Occipital lobe (tissue), 2 donors: ENCODE results near the gene NAP1L4. TPM values are rescaled to one million over a fixed set of nuclear protein-coding genes. Genes with fewer than 3 reads are reported as not detected.
"Not testable (repeated sequence)": the region's sequence is repeated elsewhere in the genome, so short reads cannot be mapped to it uniquely, and the experiment has no call there.

Source experiments
- DNase-seq: peaks from one replicate; lab custom pipeline; 2025; lab: John Stamatoyannopoulos, UW
- total RNA-seq: library from RNA; depleted of rRNA; stranded (reverse); fragments of >200 nt; gene quantifications from one replicate; pipeline ENCODE4 v1.2.3, GENCODE V29; 2014

Gene NAP1L4
- total RNA-seq, 1 donor from 2014 or later = 207 TPM

DNA sequence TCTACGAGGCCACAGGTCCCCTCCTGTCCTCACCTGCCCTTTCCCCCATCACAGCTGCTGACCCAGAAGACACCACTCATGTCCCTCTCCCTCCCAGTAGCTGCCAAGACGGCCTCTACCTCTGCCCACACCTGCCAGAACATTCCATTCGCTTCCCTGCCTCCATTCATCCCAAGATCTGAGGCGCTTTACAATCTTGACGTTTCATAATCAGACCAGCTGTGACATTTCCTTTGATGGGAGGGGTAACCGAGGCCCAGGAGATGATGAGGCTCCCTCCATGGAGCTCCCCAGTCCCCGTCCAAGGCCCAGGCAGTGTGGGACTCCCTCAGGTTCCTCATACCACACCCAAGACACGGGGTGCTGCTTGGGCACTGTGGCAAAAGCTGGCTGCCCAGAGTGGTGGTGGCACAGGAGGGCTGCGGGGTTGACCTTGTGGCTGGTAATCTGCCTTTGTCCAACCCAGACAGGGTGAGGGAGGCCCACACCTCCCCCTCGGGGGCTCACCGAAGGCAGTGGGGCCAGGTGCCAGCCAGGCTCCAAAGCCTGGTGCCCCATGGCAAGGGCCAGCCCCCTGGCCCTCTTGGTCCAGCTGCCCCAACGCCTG is 80.2 kb downstream of the NAP1L4 start:
- DNase-seq = no peak

DNA sequence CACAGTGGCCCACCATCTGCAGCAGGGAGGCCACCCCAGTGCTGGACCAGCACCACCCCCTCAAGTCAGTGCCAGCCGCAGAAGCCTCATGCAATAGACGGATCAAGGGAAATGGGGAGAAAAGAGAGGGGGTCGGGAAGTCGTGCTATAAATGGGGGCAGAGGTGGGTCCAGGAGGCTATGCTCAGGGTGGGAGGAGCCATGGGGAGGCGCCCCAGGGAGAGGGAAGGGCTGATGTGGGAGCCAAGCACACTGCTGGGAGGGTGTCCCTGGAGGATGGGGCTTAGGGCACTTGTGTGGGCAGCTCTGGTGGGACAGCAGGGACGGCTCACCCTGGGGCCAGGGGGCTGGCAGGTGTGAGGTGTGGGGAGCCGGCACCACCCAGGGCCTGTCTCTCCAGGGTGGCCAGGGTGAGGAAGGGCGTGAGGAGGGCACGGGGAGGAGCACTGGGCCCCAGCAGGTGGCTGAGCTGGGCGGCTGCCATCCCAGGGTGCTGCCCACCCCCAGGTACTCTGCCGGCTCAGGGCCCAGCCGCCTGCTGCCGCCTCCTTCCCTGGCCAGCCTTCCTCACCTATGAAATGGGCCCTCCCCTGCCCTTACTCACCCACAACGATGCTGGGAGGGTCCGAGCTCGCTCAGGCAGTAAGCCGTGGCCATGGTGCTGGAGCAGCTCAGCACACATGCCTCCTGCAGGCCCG is 80.9 kb downstream of the NAP1L4 start:
- no peak for DNase-seq

DNA sequence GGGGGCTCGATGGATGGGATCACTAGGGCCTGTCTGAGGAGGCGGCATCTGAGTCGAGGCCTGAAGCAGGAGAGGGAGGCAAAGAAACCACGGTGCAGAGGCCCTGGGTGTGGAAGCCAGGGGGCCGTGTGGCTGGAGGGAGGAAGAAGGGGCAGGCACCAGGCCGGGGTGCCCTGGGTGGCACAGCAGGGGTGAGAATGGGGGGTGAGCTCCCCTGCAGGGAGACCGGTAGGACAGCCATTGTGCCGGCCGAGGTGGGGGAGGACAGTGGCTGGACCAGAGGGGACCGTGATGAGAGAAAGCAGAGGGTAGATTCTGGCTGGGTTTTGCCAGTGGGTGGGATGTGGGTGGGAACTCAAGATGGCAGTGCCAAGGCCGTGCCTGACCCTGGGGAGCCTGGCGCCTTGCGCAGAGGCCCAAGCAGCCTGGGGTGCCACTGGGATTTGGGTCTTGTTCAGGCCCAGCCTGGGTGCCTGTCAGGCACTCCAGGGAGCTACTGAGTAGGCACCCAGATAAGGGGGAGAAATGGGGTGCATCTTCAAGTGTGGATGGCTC is 81.7 kb downstream of the NAP1L4 start:
- no peak for DNase-seq

DNA sequence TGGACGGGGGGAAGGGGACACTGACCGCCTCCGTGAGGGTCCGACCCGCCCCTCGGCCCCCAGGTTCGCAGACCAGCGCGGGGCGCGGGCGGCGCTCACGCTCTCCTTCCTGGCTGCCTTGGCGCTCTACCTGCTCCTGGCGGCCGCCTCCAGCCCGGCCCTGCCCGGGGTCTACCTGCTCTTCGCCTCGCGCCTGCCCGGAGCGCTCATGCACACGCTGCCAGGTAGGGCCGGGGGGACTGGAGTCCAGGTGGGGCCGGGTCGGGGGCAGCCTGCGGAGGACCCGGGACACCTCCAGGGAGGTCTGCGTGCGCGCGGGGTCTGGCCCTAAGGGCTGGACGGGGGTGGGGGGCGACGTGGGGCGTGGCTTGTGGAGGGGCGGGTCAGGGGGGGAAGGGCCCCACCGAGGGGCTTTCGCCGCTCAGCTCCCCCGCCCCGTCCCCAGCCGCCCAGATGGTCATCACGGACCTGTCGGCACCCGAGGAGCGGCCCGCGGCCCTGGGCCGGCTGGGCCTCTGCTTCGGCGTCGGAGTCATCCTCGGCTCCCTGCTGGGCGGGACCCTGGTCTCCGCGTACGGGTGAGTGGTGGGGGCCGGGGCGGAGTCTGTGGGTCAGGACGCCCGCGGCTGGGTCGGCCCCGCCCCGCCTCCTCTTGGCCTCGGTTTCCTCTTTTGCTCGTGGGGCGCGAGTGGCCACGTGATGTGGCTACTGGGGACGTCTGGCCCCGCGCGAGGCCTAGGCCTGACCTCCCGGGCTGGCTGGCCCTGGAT is 82.8 kb downstream of the NAP1L4 start:
- DNase-seq = no peak

DNA sequence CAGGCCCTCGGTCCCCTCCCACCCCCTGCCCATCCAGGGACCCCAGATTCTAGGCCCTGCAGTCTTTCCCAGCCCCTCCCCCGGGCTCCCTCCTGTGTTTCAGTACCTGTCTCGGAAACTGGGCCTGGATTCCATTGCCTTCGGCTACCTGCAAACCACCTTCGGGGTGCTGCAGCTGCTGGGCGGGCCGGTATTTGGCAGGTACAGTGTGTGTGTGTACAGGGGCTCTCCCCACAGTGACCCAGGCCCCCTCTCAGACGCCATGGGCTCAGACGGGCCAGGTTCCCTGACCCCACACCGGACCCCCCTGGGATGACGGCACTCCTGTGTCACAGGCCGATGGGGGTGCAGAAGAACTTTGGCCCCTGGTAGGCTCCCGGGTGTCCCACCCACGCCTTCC is 84.0 kb downstream of the NAP1L4 start:
- DNase-seq = no peak

DNA sequence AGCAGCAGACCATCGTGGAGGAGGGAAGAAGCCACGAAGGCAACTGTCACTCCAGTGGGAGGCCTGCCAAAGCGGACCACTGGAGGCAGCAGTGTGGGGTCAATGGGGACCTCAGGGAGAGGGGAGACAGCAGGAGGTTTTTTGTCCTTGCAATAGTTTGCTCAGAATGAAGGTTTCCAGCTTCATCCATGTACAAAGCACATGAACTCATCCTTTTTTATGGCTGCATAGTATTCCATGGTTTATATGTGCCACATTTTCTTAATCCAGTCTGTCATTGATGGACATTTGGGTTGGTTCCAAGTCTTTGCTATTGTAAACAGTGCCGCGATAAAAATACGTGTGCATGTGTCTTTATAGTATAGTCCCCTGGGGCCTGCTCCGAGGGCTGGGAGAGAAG is 86.8 kb downstream of the NAP1L4 start:
- DNase-seq = not testable (repeated sequence)

DNA sequence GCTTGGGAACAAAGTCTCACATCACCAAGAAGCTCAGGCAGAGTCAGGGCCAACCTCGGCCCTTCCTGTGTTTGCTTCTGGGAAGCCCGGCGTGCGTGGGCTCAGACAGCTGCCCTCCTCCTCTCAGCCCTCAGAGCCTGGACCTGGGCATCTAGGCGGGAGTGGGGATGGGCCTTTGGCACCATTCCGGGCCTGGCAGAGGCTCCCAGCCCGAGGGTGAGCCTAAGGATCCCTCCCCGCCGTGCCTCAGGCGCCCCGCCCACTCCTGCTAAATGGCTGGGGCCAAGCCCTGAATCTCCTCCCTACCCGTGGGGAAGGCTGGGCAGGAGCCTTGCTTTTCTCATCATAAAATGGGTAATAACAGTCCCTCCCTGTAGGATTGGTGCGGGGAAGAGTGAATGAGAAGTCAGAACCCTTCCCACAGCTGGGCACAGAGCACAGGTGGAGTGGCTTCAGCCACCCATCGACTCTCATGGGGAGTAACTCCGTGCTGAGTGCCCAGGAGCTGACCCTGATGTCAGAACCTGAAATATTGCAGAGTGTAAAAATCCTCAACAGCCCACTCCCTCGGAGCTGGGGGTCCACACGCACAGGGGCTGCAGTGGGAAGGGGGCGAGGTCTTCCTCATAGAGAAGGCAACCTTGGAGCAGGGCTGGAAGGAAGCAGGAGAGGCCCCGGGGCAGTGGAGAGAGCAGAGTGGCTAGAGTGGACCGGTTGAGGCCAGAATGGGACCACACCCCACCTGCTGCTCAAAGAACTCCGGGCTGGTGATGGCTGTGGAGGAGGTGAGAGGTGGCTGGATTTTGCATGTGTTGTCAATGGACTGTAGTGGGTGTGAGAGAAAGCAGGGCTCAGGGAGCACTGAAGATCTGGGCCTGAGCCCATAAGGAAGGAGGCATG is 87.7 kb downstream of the NAP1L4 start:
- DNase-seq = no peak

DNA sequence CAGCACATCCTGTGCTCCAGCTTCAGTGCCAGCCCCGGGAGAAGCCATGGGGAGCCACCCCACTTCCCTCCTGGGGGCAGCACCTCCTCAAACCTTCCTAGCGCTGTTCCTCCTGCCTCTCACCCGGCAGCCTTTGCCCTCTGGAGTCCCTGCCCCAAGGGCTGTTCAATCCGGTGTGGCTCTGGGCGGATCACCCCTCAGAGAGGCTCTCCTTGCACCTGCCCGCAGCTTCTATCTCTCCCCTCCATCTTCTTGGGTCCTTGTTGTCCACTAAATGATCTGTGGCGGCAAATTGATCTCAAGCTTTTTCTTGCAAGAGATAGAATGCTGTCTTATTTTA is 88.5 kb downstream of the NAP1L4 start:
- DNase-seq = no peak

DNA sequence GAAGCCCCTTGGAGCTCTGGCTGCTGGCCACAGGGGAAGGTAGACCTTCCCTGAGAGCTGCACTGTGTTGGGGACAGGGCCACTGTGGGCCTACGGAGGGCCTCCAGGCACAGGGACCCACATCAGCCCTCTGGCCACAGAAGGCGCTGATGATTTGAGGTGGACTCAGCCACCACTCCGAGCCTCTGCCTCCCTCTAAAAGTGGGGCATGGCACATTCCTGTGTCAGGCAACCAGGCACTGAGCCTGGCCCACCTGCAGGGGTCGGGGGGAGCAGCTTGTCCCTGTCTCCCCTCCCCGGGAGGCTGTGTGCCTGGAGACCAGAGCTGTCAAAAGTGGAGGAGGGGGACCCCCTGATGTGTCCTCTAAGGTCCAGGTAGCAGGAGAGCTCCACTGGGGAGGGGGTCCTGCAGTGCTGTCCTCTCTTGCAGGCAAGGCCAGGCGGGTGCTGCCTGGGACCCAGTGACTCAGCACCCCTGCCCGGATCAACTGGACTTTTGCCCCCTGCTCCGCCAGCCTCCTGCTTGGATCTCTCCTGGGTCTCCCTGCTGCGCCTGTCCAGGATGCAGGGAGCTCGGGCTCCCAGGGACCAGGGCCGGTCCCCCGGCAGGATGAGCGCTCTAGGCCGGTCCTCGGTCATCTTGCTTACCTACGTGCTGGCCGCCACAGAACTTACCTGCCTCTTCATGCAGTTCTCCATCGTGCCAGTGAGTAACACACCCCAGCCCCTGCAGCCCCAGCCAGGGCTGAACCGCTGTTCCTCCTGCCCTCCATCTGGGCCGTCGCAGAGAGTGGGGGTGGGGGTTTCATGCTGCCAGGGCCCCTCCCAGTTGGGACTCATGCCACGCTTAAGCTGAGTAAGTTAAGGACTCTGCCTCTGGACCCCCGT is 89.1 kb downstream of the NAP1L4 start:
- DNase-seq = no peak

DNA sequence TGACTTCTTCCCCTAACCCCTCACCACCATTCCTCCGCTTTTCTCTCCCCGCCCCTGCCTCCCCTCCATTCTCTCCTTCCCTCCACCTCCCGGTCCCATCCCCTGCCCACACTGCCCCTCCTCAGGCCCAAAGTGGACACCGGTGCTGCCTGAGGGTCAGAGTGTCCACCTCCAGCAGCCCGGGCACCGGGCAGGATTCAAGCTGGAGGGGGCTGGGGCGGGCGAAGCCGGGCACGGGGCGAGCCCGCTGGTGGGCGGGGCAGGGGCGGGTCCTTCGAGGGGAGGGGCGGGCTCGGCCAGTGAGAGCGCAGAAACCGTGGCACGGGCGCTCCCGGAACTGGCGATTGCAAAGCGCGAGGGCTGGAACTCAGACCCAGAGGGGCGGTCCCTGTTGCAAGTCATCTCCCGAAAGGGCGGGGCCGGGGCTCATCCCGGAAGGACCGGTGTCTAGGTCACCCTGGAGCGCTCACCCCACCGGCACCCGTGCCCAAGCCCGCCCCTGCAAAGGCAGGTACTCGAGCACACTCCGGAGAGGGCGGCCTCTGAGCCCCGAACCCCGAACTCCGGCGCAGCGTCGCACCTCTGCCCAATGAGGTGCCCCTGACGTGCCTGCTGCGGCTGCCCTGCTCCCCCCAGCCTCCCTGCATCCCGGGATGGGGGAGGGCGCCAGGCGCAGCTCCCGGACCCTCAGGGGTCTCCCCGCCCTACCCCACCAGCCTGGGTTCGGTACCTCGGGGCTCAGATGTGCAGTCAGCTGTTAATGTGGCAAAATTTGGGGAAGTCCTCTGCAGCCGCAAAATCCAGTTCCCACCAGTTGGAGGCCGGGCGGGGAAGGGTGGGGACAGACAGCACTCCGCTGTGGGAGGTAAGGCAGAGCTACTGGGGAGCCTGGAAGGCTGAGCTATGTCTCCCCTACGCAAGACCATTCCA is 90.0 kb downstream of the NAP1L4 start:
- peak; percentile 68 for DNase-seq

DNA sequence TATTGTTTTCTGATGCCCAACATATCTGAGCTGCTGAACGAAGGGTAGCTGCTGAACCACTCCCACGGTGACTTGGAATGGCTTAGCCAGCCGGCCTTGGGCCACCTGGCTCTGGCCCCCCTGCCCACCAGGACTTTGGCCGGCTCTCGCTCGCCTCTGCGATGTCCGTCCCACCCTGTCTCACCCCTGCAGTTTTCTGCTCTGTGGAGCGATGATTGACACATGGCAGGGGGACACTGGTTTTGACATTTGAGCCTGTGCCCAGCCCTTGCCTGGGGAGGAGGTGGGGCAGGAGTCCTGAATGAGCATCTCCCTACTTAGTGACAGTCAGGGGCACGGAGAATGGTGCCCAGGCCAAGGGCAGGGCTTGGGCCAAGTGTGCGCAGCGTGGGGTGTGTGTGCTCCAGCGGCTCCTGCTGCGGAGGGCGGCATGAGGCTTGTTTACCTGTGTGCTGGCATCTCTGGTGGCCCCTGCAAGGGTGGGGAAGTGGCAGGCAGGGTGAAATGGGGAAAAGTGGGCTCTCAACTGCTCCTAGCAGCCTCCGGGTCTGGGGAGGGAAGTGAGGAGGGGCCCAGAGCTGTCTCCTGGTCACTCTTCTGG is 90.8 kb downstream of the NAP1L4 start:
- no peak for DNase-seq

DNA sequence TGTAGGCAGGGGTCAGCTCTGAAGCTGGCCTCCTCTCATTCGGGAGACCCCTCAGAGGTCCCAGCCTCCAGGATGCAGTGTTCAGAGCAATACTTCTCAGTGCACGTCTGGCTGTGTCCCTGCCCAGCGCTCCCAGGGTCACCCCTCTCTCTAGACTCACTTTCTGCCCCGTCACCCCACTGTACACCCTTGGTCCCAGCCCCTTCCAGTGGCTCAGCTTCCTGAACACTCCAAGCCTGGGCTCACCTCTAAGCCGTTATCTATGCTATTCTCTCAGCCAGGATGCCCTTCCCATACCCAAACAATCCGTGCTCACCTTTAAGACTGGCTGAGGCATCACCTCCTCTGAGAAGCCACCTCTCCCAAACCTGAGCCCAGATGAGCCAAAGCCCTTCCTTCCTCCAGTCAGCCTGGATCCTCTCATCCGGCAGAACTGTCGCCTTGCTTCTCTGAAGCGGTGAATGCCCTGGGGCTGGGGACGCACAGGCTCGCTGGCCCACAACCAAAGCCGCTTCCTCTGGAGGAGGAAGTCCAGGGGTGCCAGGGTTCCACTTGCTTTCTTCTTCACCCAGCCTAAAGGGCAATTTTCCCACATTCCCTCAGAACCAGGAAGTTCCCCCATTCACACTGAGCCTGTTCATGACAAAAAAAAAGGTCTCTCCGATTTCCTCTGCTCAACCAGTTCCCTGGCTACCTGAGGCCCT is 92.9 kb downstream of the NAP1L4 start:
- DNase-seq = no peak

DNA sequence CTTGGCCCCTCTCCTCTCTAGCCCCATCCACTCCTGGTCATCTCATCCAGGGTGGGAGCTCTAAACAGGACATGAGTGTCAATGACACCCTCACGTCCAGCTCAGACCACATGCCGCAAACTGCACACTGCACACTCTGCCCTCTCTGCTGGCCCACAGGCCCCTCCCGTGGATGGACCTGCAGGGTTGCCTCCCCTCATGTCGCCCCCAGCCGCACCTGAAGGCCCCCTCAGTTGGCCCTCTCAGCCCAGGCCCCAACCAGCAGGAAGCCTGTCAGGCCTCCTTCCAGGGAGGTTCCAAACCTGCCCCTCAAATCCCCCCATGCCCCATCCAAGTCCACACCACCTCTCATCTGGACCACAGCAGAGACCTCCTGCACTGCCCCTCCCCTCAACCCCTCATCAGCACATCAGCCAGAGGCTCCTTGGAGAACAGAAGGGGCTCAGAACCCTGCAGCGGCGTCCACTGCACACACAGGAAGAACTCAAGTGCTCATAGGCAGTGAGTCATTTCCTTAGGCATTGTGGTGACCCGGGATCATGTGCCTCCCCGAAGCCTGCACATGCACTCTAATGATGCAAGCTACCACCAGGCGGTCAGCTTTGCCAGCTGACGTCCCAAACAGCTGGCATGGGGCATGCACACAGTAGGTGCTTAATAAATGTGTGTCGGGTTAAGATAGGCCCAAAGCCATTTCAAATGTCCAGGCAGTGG is 93.6 kb downstream of the NAP1L4 start:
- no peak for DNase-seq

DNA sequence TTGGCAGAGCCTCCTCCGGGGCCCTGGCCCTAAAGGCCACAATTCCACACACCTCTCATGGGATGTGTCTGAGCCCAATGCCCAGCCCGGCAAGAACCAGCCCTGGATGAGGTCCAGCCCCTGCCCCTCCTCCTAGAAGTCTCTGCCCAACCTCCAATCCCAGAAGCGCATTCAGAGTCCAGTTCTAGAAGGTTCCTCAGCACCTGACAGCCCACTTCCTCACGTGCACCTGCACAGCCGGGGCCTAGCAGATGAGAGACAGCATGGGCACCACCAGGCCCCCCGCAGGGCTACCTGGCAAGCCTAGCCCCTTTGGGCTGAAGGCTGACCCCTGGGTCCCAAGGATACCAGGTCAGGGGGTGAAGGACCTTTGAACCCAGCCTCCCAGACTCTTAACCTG is 95.1 kb downstream of the NAP1L4 start:
- no peak for DNase-seq

DNA sequence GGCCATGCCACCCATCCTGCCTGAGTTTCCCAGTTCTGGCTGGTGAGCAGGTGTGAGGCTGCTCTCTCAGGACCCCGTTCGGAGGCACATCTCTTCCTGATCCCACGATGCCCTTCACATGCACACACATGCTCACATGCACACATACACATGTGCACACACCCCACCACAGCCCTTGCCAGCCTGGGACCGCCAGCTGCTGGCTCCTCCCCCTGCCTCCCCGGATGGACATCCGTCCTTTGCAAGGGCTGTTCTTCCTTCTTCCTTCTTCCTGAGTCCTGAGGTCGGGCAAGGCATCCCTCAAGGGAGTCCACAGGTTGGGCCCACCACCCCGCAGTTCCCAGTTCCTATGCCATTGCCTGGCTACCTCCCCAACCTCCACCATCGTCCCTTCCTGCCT is 96.1 kb downstream of the NAP1L4 start:
- no peak for DNase-seq
